ENCODE data around the gene SIDT1. TPM values are rescaled to one million over a fixed set of nuclear protein-coding genes. Genes with fewer than 3 reads are reported as not detected.

Gene SIDT1
- total and polyA plus RNA-seq, 4 donors, result 18.2 to 49.6 (median 39.9) TPM

DNA sequence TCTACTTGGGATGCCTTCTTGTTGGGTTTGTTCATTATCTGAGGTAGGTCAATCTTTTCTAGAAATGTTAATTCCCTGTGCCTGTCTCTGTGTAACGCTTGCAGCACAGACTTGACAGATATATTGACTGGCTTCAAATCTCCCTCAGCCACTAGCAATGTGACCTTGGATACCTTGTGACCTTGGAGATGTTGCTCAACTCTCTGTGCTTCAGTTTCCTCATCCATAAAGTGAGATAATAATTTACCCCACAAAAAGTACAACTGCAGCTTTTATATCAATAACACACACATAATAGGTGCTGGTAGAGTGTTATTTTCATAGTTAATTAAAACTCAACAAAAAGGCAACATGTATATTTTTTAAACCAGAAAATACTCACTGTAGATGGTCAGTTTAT is 52.9 kb downstream of the SIDT1 start:
- no peak for DNase-seq (ENCODE audit: low read depth in 4 of 6, low spot score in 6 of 6)
- Histone ChIP-seq H3K4me3 (ENCODE audit: low read depth, low read length) (no peak overlapping the region), H3K9me3 (ENCODE audit: control insufficient read depth, insufficient read depth, low read length) (no peaks in the 10 kb centered on the region), H3K36me3 (ENCODE audit: control insufficient read depth, insufficient read depth, low read length) (no peaks in the 10 kb centered on the region), H3K27me3 (ENCODE audit: control insufficient read depth, insufficient read depth, low read length) (no peaks in the 10 kb centered on the region), H3K4me1 (ENCODE audit: control insufficient read depth, insufficient read depth, low read length) (no peaks in the 10 kb centered on the region), H3K27ac (ENCODE audit: low read depth, low read length) (no peak overlapping the region)
- no CpG with 5 or more reads among the region's 1 CpG for WGBS (ENCODE audit: insufficient coverage)

DNA sequence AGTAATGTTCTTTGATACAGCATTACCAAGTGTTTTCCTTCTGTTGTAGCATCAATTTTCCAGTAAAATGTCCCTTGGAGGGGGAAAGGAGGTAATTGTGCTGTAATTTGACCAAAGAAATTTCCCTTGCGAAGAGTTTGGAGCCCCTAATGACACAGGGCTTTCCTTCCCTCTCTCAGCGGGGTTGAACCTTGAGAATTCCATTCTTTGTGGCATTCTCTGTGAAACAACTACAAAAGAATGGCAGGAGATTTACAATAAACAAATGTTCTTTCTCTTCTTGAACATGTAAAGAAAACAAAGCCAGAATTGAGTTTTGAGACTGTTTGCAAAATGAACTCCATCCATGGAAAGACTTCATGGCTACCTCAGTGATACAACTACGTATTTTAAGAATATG is 53.4 kb downstream of the SIDT1 start:
- Histone ChIP-seq H3K27me3 (ENCODE audit: control insufficient read depth, insufficient read depth, low read length) (no peaks in the 10 kb centered on the region), H3K9me3 (ENCODE audit: control insufficient read depth, insufficient read depth, low read length) (no peaks in the 10 kb centered on the region), H3K4me3 (ENCODE audit: low read depth, low read length) (no peak overlapping the region), H3K36me3 (ENCODE audit: control insufficient read depth, insufficient read depth, low read length) (no peaks in the 10 kb centered on the region), H3K4me1 (ENCODE audit: control insufficient read depth, insufficient read depth, low read length) (no peaks in the 10 kb centered on the region), H3K27ac (ENCODE audit: low read depth, low read length) (no peak overlapping the region)
- WGBS (ENCODE audit: insufficient coverage), result no CpG with 5 or more reads among the region's 3 CpGs
- no peak for DNase-seq (ENCODE audit: low read depth in 4 of 6, low spot score in 6 of 6)

- no peaks in the 10 kb centered on the region for H3K4me1 ChIP-seq (ENCODE audit: control insufficient read depth, insufficient read depth, low read length)
- H3K27ac ChIP-seq (ENCODE audit: low read depth, low read length), result no peak overlapping the region
- no peaks in the 10 kb centered on the region for H3K9me3 ChIP-seq (ENCODE audit: control insufficient read depth, insufficient read depth, low read length)
- 100% methylated on average over 1 of the region's 2 CpGs for WGBS (ENCODE audit: insufficient coverage)
- no peak for DNase-seq (ENCODE audit: low read depth in 4 of 6, low spot score in 6 of 6)
- H3K36me3 ChIP-seq (ENCODE audit: control insufficient read depth, insufficient read depth, low read length), result no peaks in the 10 kb centered on the region
- H3K27me3 ChIP-seq (ENCODE audit: control insufficient read depth, insufficient read depth, low read length), result no peaks in the 10 kb centered on the region
- no peak overlapping the region for H3K4me3 ChIP-seq (ENCODE audit: low read depth, low read length)
These were observed 56.5 kb downstream of the SIDT1 start for GRCh38 chr3:113588806-113589205.

- H3K27me3 ChIP-seq (ENCODE audit: control insufficient read depth, insufficient read depth, low read length), result no peaks in the 10 kb centered on the region
- no peaks in the 10 kb centered on the region for H3K9me3 ChIP-seq (ENCODE audit: control insufficient read depth, insufficient read depth, low read length)
- peaks cover 2% of the 10 kb centered on the region for H3K4me1 ChIP-seq (ENCODE audit: control insufficient read depth, insufficient read depth, low read length)
- WGBS (ENCODE audit: insufficient coverage), result no CpG with 5 or more reads among the region's 1 CpG
- DNase-seq (ENCODE audit: low read depth in 4 of 6, low spot score in 6 of 6), result no peak
- no peak overlapping the region for H3K4me3 ChIP-seq (ENCODE audit: low read depth, low read length)
- no peaks in the 10 kb centered on the region for H3K36me3 ChIP-seq (ENCODE audit: control insufficient read depth, insufficient read depth, low read length)
- H3K27ac ChIP-seq (ENCODE audit: low read depth, low read length), result no peak overlapping the region
These were observed 57.6 kb downstream of the SIDT1 start for GRCh38 chr3:113589971-113590370.

GRCh38 chr3:113590983-113591382 is 58.6 kb downstream of the SIDT1 start:
- WGBS (ENCODE audit: insufficient coverage), result 100% methylated on average over 1 of the region's 1 CpG
- no peak for DNase-seq (ENCODE audit: low read depth in 4 of 6, low spot score in 6 of 6)
- no peaks in the 10 kb centered on the region for H3K36me3 ChIP-seq (ENCODE audit: control insufficient read depth, insufficient read depth, low read length)
- H3K9me3 ChIP-seq (ENCODE audit: control insufficient read depth, insufficient read depth, low read length), result no peaks in the 10 kb centered on the region
- H3K4me3 ChIP-seq (ENCODE audit: low read depth, low read length), result no peak overlapping the region
- H3K27me3 ChIP-seq (ENCODE audit: control insufficient read depth, insufficient read depth, low read length), result no peaks in the 10 kb centered on the region
- peaks cover 2% of the 10 kb centered on the region for H3K4me1 ChIP-seq (ENCODE audit: control insufficient read depth, insufficient read depth, low read length)
- no peak overlapping the region for H3K27ac ChIP-seq (ENCODE audit: low read depth, low read length)

GRCh38 chr3:113594066-113594465 is 61.7 kb downstream of the SIDT1 start:
- no peaks in the 10 kb centered on the region for H3K9me3 ChIP-seq (ENCODE audit: control insufficient read depth, insufficient read depth, low read length)
- peak in 2 of 6 donors; percentile 35 to 50 for DNase-seq (ENCODE audit: low read depth in 4 of 6, low spot score in 6 of 6)
- no peaks in the 10 kb centered on the region for H3K27me3 ChIP-seq (ENCODE audit: control insufficient read depth, insufficient read depth, low read length)
- no CpG with 5 or more reads among the region's 2 CpGs for WGBS (ENCODE audit: insufficient coverage)
- no peaks in the 10 kb centered on the region for H3K36me3 ChIP-seq (ENCODE audit: control insufficient read depth, insufficient read depth, low read length)
- no peak overlapping the region for H3K27ac ChIP-seq (ENCODE audit: low read depth, low read length)
- H3K4me3 ChIP-seq (ENCODE audit: low read depth, low read length), result no peak overlapping the region
- peaks cover 2% of the 10 kb centered on the region for H3K4me1 ChIP-seq (ENCODE audit: control insufficient read depth, insufficient read depth, low read length)

- H3K4me1 ChIP-seq (ENCODE audit: control insufficient read depth, insufficient read depth, low read length), result peaks cover 5% of the 10 kb centered on the region
- H3K36me3 ChIP-seq (ENCODE audit: control insufficient read depth, insufficient read depth, low read length), result no peaks in the 10 kb centered on the region
- peak overlapping the region; percentile 43 for H3K27ac ChIP-seq (ENCODE audit: low read depth, low read length)
- WGBS (ENCODE audit: insufficient coverage), result no CpG with 5 or more reads among the region's 4 CpGs
- no peaks in the 10 kb centered on the region for H3K27me3 ChIP-seq (ENCODE audit: control insufficient read depth, insufficient read depth, low read length)
- H3K4me3 ChIP-seq (ENCODE audit: low read depth, low read length), result no peak overlapping the region
- peak in 1 of 6 donors; percentile 82 for DNase-seq (ENCODE audit: low read depth in 4 of 6, low spot score in 6 of 6)
- no peaks in the 10 kb centered on the region for H3K9me3 ChIP-seq (ENCODE audit: control insufficient read depth, insufficient read depth, low read length)
These were observed 65.4 kb downstream of the SIDT1 start for GRCh38 chr3:113597596-113598354.

DNA sequence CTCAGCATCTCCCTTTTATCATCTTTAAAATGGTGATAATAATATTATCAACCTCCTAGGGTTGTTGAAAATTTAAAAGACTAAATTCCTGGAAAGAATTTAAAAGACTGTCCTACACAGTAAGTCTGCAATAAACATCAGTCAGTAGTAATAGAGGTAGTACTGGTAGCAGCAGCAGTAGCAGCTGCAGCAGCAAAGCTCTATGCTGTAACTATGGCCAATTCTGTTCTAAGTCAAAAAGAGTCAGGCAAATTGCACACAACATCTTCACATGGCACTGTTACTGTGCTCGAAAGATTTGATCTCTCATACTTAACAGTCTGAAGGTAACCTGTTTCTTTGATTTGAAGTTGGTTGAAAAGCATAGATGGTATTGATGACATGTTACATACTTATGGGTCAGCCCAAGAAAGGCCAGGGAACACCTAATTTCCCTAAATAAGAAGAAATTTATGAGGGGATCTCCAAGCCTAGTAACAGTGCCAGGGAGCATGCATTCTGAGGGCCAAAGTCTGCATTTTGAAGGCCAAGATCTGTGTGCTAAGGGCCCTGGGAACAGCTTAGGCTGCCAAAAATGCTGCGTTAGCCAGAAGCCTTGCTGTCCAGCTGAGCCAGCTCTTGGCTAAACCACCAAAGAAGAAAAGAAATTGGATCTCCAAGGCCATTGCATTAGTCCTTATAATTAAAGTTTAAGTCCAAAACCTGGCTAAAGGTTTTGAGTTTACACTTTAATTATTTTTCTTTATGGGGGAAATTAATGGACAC is 68.2 kb downstream of the SIDT1 start:
- no peaks in the 10 kb centered on the region for H3K36me3 ChIP-seq (ENCODE audit: control insufficient read depth, insufficient read depth, low read length)
- H3K9me3 ChIP-seq (ENCODE audit: control insufficient read depth, insufficient read depth, low read length), result no peaks in the 10 kb centered on the region
- H3K27me3 ChIP-seq (ENCODE audit: control insufficient read depth, insufficient read depth, low read length), result no peaks in the 10 kb centered on the region
- WGBS (ENCODE audit: insufficient coverage), result 20% methylated on average over 1 of the region's 2 CpGs
- H3K27ac ChIP-seq (ENCODE audit: low read depth, low read length), result peak overlapping the region; percentile 8
- no peak overlapping the region for H3K4me3 ChIP-seq (ENCODE audit: low read depth, low read length)
- peak in 5 of 6 donors; percentile 40 to 81 (median 48) for DNase-seq (ENCODE audit: low read depth in 4 of 6, low spot score in 6 of 6)
- peaks cover 2% of the 10 kb centered on the region for H3K4me1 ChIP-seq (ENCODE audit: control insufficient read depth, insufficient read depth, low read length)

GRCh38 chr3:113601240-113601639 is 68.9 kb downstream of the SIDT1 start:
- 60% methylated on average over 1 of the region's 2 CpGs for WGBS (ENCODE audit: insufficient coverage)
- Histone ChIP-seq H3K4me3 (ENCODE audit: low read depth, low read length) (no peak overlapping the region), H3K4me1 (ENCODE audit: control insufficient read depth, insufficient read depth, low read length) (peaks cover 2% of the 10 kb centered on the region), H3K27me3 (ENCODE audit: control insufficient read depth, insufficient read depth, low read length) (no peaks in the 10 kb centered on the region), H3K27ac (ENCODE audit: low read depth, low read length) (no peak overlapping the region), H3K36me3 (ENCODE audit: control insufficient read depth, insufficient read depth, low read length) (no peaks in the 10 kb centered on the region), H3K9me3 (ENCODE audit: control insufficient read depth, insufficient read depth, low read length) (no peaks in the 10 kb centered on the region)
- no peak for DNase-seq (ENCODE audit: low read depth in 4 of 6, low spot score in 6 of 6)

- Histone ChIP-seq H3K4me3 (ENCODE audit: low read depth, low read length) (no peak overlapping the region), H3K27me3 (ENCODE audit: control insufficient read depth, insufficient read depth, low read length) (no peaks in the 10 kb centered on the region), H3K9me3 (ENCODE audit: control insufficient read depth, insufficient read depth, low read length) (no peaks in the 10 kb centered on the region), H3K36me3 (ENCODE audit: control insufficient read depth, insufficient read depth, low read length) (no peaks in the 10 kb centered on the region), H3K27ac (ENCODE audit: low read depth, low read length) (no peak overlapping the region), H3K4me1 (ENCODE audit: control insufficient read depth, insufficient read depth, low read length) (peaks cover 2% of the 10 kb centered on the region)
- no CpG with 5 or more reads among the region's 2 CpGs for WGBS (ENCODE audit: insufficient coverage)
- peak in 1 of 6 donors; percentile 72 for DNase-seq (ENCODE audit: low read depth in 4 of 6, low spot score in 6 of 6)
These were observed 69.9 kb downstream of the SIDT1 start for GRCh38 chr3:113602256-113602655.

All from spinal cord (tissue), 10 donors.